Liver (tissue), 9 donors: ENCODE data around the gene C16orf86. TPM values are rescaled to one million over a fixed set of nuclear protein-coding genes. Genes with fewer than 3 reads are reported as not detected.
A peak's percentile ranks its signal among the peaks of the same experiment; 100 is the strongest.

ENCODE experiments used
- DNase-seq: peaks from one replicate; pipeline ENCODE4 v3.0.0-alpha.2; 2017; ENCODE audit warnings: low spot score
- H3K27ac ChIP-seq, 2 donors: one replicate each; pipeline ENCODE4 v1.7.0; 2013; ENCODE audit warnings: inconsistent platforms in 2 of 2, low read length in 2 of 2, control low read depth in 1 of 2, low read depth in 1 of 2, mild to moderate bottlenecking in 1 of 2
- H3K27me3 ChIP-seq, 4 donors: one replicate each; pipeline versions ENCODE4 v1.6.1 to v1.7.0; 2013; ENCODE audit warnings: low read length in 3 of 4, inconsistent platforms in 1 of 4, mild to moderate bottlenecking in 1 of 4, moderate library complexity in 1 of 4; ENCODE audit not compliant: control insufficient read depth in 4 of 4, insufficient read depth in 4 of 4
- H3K36me3 ChIP-seq, 4 donors: one replicate each; pipeline versions ENCODE4 v1.6.1 to v1.7.0; 2013; ENCODE audit warnings: low read length in 3 of 4, mild to moderate bottlenecking in 3 of 4, low read depth in 1 of 4, moderate library complexity in 1 of 4; ENCODE audit not compliant: control insufficient read depth in 4 of 4, insufficient read depth in 3 of 4
- H3K4me1 ChIP-seq, 4 donors: one replicate each; pipeline versions ENCODE4 v1.6.1 to v1.7.0; 2013; ENCODE audit warnings: low read length in 3 of 4, mild to moderate bottlenecking in 3 of 4, moderate library complexity in 1 of 4; ENCODE audit not compliant: control insufficient read depth in 4 of 4, insufficient read depth in 4 of 4
- H3K4me3 ChIP-seq, 3 donors: one replicate each; pipeline versions ENCODE4 v1.6.1 to v1.7.0; 2013; ENCODE audit warnings: low read length in 3 of 3, control low read depth in 1 of 3, low read depth in 1 of 3, mild to moderate bottlenecking in 1 of 3
- H3K9ac ChIP-seq, 2 donors: one replicate each; pipeline ENCODE4 v1.7.0; 2013; ENCODE audit warnings: low read length in 2 of 2, mild to moderate bottlenecking in 2 of 2, moderate library complexity in 2 of 2, control low read depth in 1 of 2, low read depth in 1 of 2
- H3K9me3 ChIP-seq, 4 donors: one replicate each; pipeline versions ENCODE4 v1.6.1 to v1.7.0; 2013; ENCODE audit warnings: low read length in 3 of 4; ENCODE audit not compliant: control insufficient read depth in 4 of 4
- EGR1 ChIP-seq, 2 donors: IDR thresholded peaks; 2 replicates each; pipeline ENCODE4 v1.6.1; 2016 to 2018; ENCODE audit warnings: antibody characterized with exemption in 2 of 2, low read depth in 2 of 2
- FOXA2 ChIP-seq: IDR thresholded peaks from 2 replicates; pipeline ENCODE4 v1.6.1; 2016; ENCODE audit warnings: antibody characterized with exemption
- RAD21 ChIP-seq, 2 donors: IDR thresholded peaks; 2 replicates each; pipeline ENCODE4 v1.6.1; 2016; ENCODE audit warnings: antibody characterized with exemption in 2 of 2, mild to moderate bottlenecking in 2 of 2
- RXRA ChIP-seq, 2 donors: IDR thresholded peaks; 2 replicates each; pipeline ENCODE4 v1.6.1; 2017 to 2018; ENCODE audit warnings: antibody characterized with exemption in 2 of 2, mild to moderate bottlenecking in 1 of 2
- SP1 ChIP-seq: IDR thresholded peaks from 2 replicates; pipeline ENCODE4 v1.6.1; 2018; ENCODE audit warnings: antibody characterized with exemption, mild to moderate bottlenecking
- WGBS: extraction: QIAGEN DNeasy Blood & Tissue Kit; methylation state at CpG from one replicate; pipeline ENCODE4 v1.1.7; 2013; 5-methylcytosine and 5-hydroxymethylcytosine counted together
- polyA plus RNA-seq, 2 donors: library from polyadenylated mRNA; stranded (reverse) in 1 of 2; unstranded in 1 of 2; fragments of 200-250 nt in 1 of 2; fragments of >200 nt in 1 of 2; fragmentation: Nextera tagmentation in 1 of 2; extraction: Ambion mirVana in 1 of 2; gene quantifications; one replicate each; pipeline versions ENCODE4 v1.2.1 to v1.2.3, GENCODE V29; 2013 to 2015
- total RNA-seq, 2 donors: library from RNA; depleted of rRNA; stranded (reverse); fragments of >200 nt; gene quantifications; one replicate each; pipeline ENCODE4 v1.2.3, GENCODE V29; 2014
- TF ChIP-seq, protein P1 (sequence below): IDR thresholded peaks from 2 replicates; pipeline ENCODE4 v1.6.1; 2016; ENCODE audit warnings: antibody characterized with exemption, mild to moderate bottlenecking
- TF ChIP-seq, protein P2 (sequence below): IDR thresholded peaks from 2 replicates; pipeline ENCODE4 v1.6.1; 2016; ENCODE audit warnings: antibody characterized with exemption
- TF ChIP-seq, protein P3 (sequence below): IDR thresholded peaks from 2 replicates; pipeline ENCODE4 v1.6.1; 2016; ENCODE audit warnings: antibody characterized with exemption
- TF ChIP-seq, protein P4 (sequence below): fragments of 150-350 bp; IDR thresholded peaks from 2 replicates; pipeline ENCODE4 v1.5.1; 2017; ENCODE audit warnings: improper control_type of control experiment, low read depth, low read length; ENCODE audit not compliant: missing input control
- TF ChIP-seq, protein P5 (sequence below): IDR thresholded peaks from 2 replicates; pipeline ENCODE4 v1.6.1; 2016; ENCODE audit warnings: antibody characterized with exemption
- donor health status: healthy.
- donor health status: healthy.
- donor health status: healthy.
- donor health status: healthy.
- donor health status: healthy.

C16orf86 gene
- total and polyA plus RNA-seq, 4 donors = 1.2 to 2.6 (median 2.1) TPM

DNA sequence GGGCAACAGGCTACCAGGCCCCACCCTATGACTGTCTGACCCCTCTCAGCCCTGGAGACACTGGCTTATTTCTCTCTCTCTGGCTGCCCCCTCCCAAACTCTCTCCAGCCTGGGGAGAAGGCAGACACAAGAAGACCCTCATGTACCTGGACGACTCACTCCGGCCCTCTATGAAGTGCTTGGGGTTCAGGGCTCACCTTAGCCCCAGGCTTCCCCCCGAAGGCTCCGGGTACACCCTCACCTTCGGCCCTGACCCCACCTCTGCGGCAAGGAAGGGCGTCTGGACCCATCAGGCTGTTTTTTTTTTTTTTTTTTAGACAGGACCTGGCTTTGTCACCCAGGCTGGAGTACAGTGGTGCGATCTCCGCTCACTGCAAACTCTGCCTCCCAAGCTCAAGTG is 22.6 kb upstream of the C16orf86 start:
- Histone ChIP-seq H3K4me1 (peaks cover 3 to 26% (median 12%) of the 10 kb centered on the region in 4 donors), H3K4me3 (no peak overlapping the region), H3K9me3 (no peaks in the 10 kb centered on the region), H3K36me3 (peaks cover 0 to 2% (median 0%) of the 10 kb centered on the region in 4 donors), H3K9ac (no peak overlapping the region), H3K27me3 (no peaks in the 10 kb centered on the region), H3K27ac (no peak overlapping the region)
- TF ChIP-seq, protein P1, sequence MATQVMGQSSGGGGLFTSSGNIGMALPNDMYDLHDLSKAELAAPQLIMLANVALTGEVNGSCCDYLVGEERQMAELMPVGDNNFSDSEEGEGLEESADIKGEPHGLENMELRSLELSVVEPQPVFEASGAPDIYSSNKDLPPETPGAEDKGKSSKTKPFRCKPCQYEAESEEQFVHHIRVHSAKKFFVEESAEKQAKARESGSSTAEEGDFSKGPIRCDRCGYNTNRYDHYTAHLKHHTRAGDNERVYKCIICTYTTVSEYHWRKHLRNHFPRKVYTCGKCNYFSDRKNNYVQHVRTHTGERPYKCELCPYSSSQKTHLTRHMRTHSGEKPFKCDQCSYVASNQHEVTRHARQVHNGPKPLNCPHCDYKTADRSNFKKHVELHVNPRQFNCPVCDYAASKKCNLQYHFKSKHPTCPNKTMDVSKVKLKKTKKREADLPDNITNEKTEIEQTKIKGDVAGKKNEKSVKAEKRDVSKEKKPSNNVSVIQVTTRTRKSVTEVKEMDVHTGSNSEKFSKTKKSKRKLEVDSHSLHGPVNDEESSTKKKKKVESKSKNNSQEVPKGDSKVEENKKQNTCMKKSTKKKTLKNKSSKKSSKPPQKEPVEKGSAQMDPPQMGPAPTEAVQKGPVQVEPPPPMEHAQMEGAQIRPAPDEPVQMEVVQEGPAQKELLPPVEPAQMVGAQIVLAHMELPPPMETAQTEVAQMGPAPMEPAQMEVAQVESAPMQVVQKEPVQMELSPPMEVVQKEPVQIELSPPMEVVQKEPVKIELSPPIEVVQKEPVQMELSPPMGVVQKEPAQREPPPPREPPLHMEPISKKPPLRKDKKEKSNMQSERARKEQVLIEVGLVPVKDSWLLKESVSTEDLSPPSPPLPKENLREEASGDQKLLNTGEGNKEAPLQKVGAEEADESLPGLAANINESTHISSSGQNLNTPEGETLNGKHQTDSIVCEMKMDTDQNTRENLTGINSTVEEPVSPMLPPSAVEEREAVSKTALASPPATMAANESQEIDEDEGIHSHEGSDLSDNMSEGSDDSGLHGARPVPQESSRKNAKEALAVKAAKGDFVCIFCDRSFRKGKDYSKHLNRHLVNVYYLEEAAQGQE = no peak
- 90% methylated on average over 9 of the region's 9 CpGs for WGBS
- DNase-seq = no peak

DNA sequence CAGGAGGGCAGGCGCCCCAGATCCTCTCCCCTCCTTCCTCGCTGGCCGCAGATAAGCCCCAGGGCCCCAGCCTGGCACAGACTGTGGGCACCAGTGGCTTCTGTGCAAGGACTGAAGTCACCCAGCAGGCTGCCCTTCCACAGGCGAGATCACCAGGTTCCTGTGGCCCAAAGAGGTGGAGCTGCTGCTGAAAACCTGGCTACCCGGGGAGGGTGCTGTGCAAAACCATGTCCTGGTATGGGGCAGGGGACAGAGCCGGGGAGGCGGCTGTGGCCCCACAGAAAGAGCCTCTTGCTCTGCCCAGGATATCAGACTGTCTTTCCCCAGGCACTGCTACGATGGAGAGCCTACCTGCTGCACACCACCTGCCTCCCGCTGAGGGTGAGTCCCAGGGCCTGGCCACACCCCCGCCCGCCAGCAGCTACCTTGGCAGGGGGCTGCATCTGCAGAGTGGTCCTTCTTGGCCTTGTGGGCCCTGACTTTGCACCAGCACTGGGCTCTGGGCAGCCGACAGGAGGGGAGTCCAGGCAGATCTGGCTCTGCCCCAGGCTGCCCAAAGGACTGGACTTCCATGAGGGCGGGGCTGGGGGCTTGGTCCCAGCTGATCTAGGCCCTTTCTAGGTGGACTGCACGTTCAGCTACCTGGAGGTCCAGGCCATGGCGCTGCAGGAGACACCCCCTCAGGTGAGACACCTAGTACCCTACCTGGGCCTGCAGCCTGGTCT is 21.1 kb upstream of the C16orf86 start:
- TF ChIP-seq SP1 (no peak), RAD21 (IDR thresholded peaks at IDR 0.05) (no peak), FOXA2 (no peak), RXRA (IDR thresholded peaks at IDR 0.05) (no peak), EGR1 (IDR thresholded peaks at IDR 0.05; ENCODE audit: low read depth in 2 of 2) (no peak)
- TF ChIP-seq, protein P2, sequence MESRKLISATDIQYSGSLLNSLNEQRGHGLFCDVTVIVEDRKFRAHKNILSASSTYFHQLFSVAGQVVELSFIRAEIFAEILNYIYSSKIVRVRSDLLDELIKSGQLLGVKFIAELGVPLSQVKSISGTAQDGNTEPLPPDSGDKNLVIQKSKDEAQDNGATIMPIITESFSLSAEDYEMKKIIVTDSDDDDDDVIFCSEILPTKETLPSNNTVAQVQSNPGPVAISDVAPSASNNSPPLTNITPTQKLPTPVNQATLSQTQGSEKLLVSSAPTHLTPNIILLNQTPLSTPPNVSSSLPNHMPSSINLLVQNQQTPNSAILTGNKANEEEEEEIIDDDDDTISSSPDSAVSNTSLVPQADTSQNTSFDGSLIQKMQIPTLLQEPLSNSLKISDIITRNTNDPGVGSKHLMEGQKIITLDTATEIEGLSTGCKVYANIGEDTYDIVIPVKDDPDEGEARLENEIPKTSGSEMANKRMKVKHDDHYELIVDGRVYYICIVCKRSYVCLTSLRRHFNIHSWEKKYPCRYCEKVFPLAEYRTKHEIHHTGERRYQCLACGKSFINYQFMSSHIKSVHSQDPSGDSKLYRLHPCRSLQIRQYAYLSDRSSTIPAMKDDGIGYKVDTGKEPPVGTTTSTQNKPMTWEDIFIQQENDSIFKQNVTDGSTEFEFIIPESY = no peak
- TF ChIP-seq, protein P3, sequence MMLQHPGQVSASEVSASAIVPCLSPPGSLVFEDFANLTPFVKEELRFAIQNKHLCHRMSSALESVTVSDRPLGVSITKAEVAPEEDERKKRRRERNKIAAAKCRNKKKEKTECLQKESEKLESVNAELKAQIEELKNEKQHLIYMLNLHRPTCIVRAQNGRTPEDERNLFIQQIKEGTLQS = no peak
- TF ChIP-seq, protein P1 = no peak
- TF ChIP-seq, protein P4, sequence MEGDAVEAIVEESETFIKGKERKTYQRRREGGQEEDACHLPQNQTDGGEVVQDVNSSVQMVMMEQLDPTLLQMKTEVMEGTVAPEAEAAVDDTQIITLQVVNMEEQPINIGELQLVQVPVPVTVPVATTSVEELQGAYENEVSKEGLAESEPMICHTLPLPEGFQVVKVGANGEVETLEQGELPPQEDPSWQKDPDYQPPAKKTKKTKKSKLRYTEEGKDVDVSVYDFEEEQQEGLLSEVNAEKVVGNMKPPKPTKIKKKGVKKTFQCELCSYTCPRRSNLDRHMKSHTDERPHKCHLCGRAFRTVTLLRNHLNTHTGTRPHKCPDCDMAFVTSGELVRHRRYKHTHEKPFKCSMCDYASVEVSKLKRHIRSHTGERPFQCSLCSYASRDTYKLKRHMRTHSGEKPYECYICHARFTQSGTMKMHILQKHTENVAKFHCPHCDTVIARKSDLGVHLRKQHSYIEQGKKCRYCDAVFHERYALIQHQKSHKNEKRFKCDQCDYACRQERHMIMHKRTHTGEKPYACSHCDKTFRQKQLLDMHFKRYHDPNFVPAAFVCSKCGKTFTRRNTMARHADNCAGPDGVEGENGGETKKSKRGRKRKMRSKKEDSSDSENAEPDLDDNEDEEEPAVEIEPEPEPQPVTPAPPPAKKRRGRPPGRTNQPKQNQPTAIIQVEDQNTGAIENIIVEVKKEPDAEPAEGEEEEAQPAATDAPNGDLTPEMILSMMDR = no peak
- TF ChIP-seq, protein P5, sequence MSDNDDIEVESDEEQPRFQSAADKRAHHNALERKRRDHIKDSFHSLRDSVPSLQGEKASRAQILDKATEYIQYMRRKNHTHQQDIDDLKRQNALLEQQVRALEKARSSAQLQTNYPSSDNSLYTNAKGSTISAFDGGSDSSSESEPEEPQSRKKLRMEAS = no peak
- WGBS = 87% methylated on average over 15 of the region's 15 CpGs
- Histone ChIP-seq H3K4me1 (peaks cover 5 to 29% (median 14%) of the 10 kb centered on the region in 4 donors), H3K27me3 (no peaks in the 10 kb centered on the region), H3K4me3 (peak overlapping the region in 1 of 3 donors; percentile 40), H3K36me3 (no peaks in the 10 kb centered on the region), H3K9ac (no peak overlapping the region), H3K27ac (no peak overlapping the region), H3K9me3 (no peaks in the 10 kb centered on the region)
- no peak for DNase-seq
